ENCODE results near the gene MAML3. TPM values are rescaled to one million over a fixed set of nuclear protein-coding genes. Genes with fewer than 3 reads are reported as not detected.

The MAML3 gene
- total RNA-seq, 1 experiment from 2014 or later: 20.8 TPM

- Histone ChIP-seq H4K20me1 (ENCODE audit: insufficient read depth, low read depth, low read length) (no peaks in the 10 kb centered on the region; the same call in 1 of the 2 replicates), H3K27ac (ENCODE audit: low read length) (no peak overlapping the region), H3K9me3 (ENCODE audit: low read length) (no peaks in the 10 kb centered on the region), H3K79me2 (ENCODE audit: low read length) (peaks cover 10% of the 10 kb centered on the region; the same call in 1 of the 2 replicates), H3K36me3 (ENCODE audit: insufficient read depth, low read length) (no peaks in the 10 kb centered on the region), H3K9ac (ENCODE audit: low read length) (no peak overlapping the region), H3K4me3 (ENCODE audit: low read length) (no peak overlapping the region), H3K27me3 (ENCODE audit: low read length) (no peaks in the 10 kb centered on the region), H2AFZ (ENCODE audit: low read length) (no peak overlapping the region), H3K4me2 (ENCODE audit: low read depth, low read length, poor library complexity, severe bottlenecking) (no peak overlapping the region), H3K9me2 (replicated peaks; ENCODE audit: insufficient read depth, low read length) (no peaks in the 10 kb centered on the region), H3K4me1 (ENCODE audit: low read length) (peaks cover 33% of the 10 kb centered on the region)
- no peak for DNase-seq
These were observed 353.9 kb downstream of the MAML3 start for GRCh38 chr4:139800082-139800481.

- H3K27ac ChIP-seq (ENCODE audit: low read length): peak overlapping the region; percentile 13; the same call in 1 of the 2 replicates
- H3K4me1 ChIP-seq (ENCODE audit: low read length): peaks cover 33% of the 10 kb centered on the region
- no peak for DNase-seq
- H3K9me3 ChIP-seq (ENCODE audit: low read length): no peaks in the 10 kb centered on the region
- H3K4me3 ChIP-seq (ENCODE audit: low read length): no peak overlapping the region
- H3K36me3 ChIP-seq (ENCODE audit: insufficient read depth, low read length): no peaks in the 10 kb centered on the region
- no peak overlapping the region for H3K4me2 ChIP-seq (ENCODE audit: low read depth, low read length, poor library complexity, severe bottlenecking)
- H3K27me3 ChIP-seq (ENCODE audit: low read length): no peaks in the 10 kb centered on the region
- no peak overlapping the region for H2AFZ ChIP-seq (ENCODE audit: low read length)
- no peaks in the 10 kb centered on the region for H3K9me2 ChIP-seq (replicated peaks; ENCODE audit: insufficient read depth, low read length)
- peaks cover 10% of the 10 kb centered on the region for H3K79me2 ChIP-seq (ENCODE audit: low read length)
- no peaks in the 10 kb centered on the region; the same call in 1 of the 2 replicates for H4K20me1 ChIP-seq (ENCODE audit: insufficient read depth, low read depth, low read length)
- no peak overlapping the region for H3K9ac ChIP-seq (ENCODE audit: low read length)
These were observed 354.4 kb downstream of the MAML3 start for GRCh38 chr4:139799615-139800014.

- Histone ChIP-seq H3K79me2 (ENCODE audit: low read length) (peaks cover 14% of the 10 kb centered on the region), H2AFZ (ENCODE audit: low read length) (no peak overlapping the region), H3K36me3 (ENCODE audit: insufficient read depth, low read length) (no peaks in the 10 kb centered on the region), H3K9ac (ENCODE audit: low read length) (no peak overlapping the region), H3K4me2 (ENCODE audit: low read depth, low read length, poor library complexity, severe bottlenecking) (no peak overlapping the region), H3K27me3 (ENCODE audit: low read length) (no peaks in the 10 kb centered on the region), H3K9me3 (ENCODE audit: low read length) (no peaks in the 10 kb centered on the region), H3K4me3 (ENCODE audit: low read length) (no peak overlapping the region), H4K20me1 (ENCODE audit: insufficient read depth, low read depth, low read length) (no peaks in the 10 kb centered on the region; the same call in 1 of the 2 replicates), H3K9me2 (replicated peaks; ENCODE audit: insufficient read depth, low read length) (no peaks in the 10 kb centered on the region), H3K27ac (ENCODE audit: low read length) (no peak overlapping the region), H3K4me1 (ENCODE audit: low read length) (peaks cover 33% of the 10 kb centered on the region)
- DNase-seq: no peak
These were observed 355.5 kb downstream of the MAML3 start for GRCh38 chr4:139798456-139798855.

- no peak overlapping the region for H3K9ac ChIP-seq (ENCODE audit: low read length)
- no peaks in the 10 kb centered on the region for H3K27me3 ChIP-seq (ENCODE audit: low read length)
- no peaks in the 10 kb centered on the region for H3K9me2 ChIP-seq (replicated peaks; ENCODE audit: insufficient read depth, low read length)
- no peaks in the 10 kb centered on the region for H3K36me3 ChIP-seq (ENCODE audit: insufficient read depth, low read length)
- no peaks in the 10 kb centered on the region; the same call in 1 of the 2 replicates for H4K20me1 ChIP-seq (ENCODE audit: insufficient read depth, low read depth, low read length)
- no peak overlapping the region for H3K27ac ChIP-seq (ENCODE audit: low read length)
- H3K4me1 ChIP-seq (ENCODE audit: low read length): peaks cover 33% of the 10 kb centered on the region
- no peak overlapping the region for H2AFZ ChIP-seq (ENCODE audit: low read length)
- no peak overlapping the region for H3K4me2 ChIP-seq (ENCODE audit: low read depth, low read length, poor library complexity, severe bottlenecking)
- no peak overlapping the region for H3K4me3 ChIP-seq (ENCODE audit: low read length)
- H3K79me2 ChIP-seq (ENCODE audit: low read length): peaks cover 14% of the 10 kb centered on the region
- DNase-seq: no peak
- H3K9me3 ChIP-seq (ENCODE audit: low read length): no peaks in the 10 kb centered on the region
These were observed 356.7 kb downstream of the MAML3 start for GRCh38 chr4:139797287-139797686.

GRCh38 chr4:139795527-139796314, 358.3 kb downstream of the MAML3 start:
- Histone ChIP-seq H3K27ac (ENCODE audit: low read length) (no peak overlapping the region), H3K36me3 (ENCODE audit: insufficient read depth, low read length) (no peaks in the 10 kb centered on the region), H3K27me3 (ENCODE audit: low read length) (no peaks in the 10 kb centered on the region), H3K79me2 (ENCODE audit: low read length) (peaks cover 10% of the 10 kb centered on the region), H3K9ac (ENCODE audit: low read length) (no peak overlapping the region), H3K4me2 (ENCODE audit: low read depth, low read length, poor library complexity, severe bottlenecking) (no peak overlapping the region), H2AFZ (ENCODE audit: low read length) (no peak overlapping the region), H3K9me2 (replicated peaks; ENCODE audit: insufficient read depth, low read length) (no peaks in the 10 kb centered on the region), H4K20me1 (ENCODE audit: insufficient read depth, low read depth, low read length) (no peaks in the 10 kb centered on the region), H3K4me3 (ENCODE audit: low read length) (no peak overlapping the region), H3K9me3 (ENCODE audit: low read length) (no peaks in the 10 kb centered on the region), H3K4me1 (ENCODE audit: low read length) (peaks cover 22% of the 10 kb centered on the region)
- DNase-seq: no peak

- H3K9me3 ChIP-seq (ENCODE audit: low read length): no peaks in the 10 kb centered on the region
These were observed 359.6 kb downstream of the MAML3 start for GRCh38 chr4:139794158-139794954.

GRCh38 chr4:139791681-139792080, 362.3 kb downstream of the MAML3 start:
- Histone ChIP-seq H3K4me2 (ENCODE audit: low read depth, low read length, poor library complexity, severe bottlenecking) (no peak overlapping the region), H3K4me1 (ENCODE audit: low read length) (peaks cover 11% of the 10 kb centered on the region), H3K4me3 (ENCODE audit: low read length) (no peak overlapping the region)

More at GRCh38 chr4:139794158-139794954, 359.6 kb downstream of the MAML3 start:
- Histone ChIP-seq H3K27ac (ENCODE audit: low read length) (no peak overlapping the region), H3K36me3 (ENCODE audit: insufficient read depth, low read length) (no peaks in the 10 kb centered on the region), H2AFZ (ENCODE audit: low read length) (no peak overlapping the region), H3K79me2 (ENCODE audit: low read length) (peaks cover 9% of the 10 kb centered on the region), H3K9ac (ENCODE audit: low read length) (no peak overlapping the region), H3K27me3 (ENCODE audit: low read length) (no peaks in the 10 kb centered on the region), H3K9me2 (replicated peaks; ENCODE audit: insufficient read depth, low read length) (no peaks in the 10 kb centered on the region), H4K20me1 (ENCODE audit: insufficient read depth, low read depth, low read length) (peaks cover 4% of the 10 kb centered on the region; the same call in 1 of the 2 replicates), H3K4me1 (ENCODE audit: low read length) (peaks cover 11% of the 10 kb centered on the region), H3K4me3 (ENCODE audit: low read length) (no peak overlapping the region), H3K4me2 (ENCODE audit: low read depth, low read length, poor library complexity, severe bottlenecking) (no peak overlapping the region)
- DNase-seq: no peak

GRCh38 chr4:139790291-139790690, 363.7 kb downstream of the MAML3 start:
- no peak overlapping the region for H2AFZ ChIP-seq (ENCODE audit: low read length)
- no peak for DNase-seq
- no peak overlapping the region for H3K4me2 ChIP-seq (ENCODE audit: low read depth, low read length, poor library complexity, severe bottlenecking)
- H3K9me3 ChIP-seq (ENCODE audit: low read length): no peaks in the 10 kb centered on the region
- H3K4me1 ChIP-seq (ENCODE audit: low read length): peaks cover 13% of the 10 kb centered on the region
- H4K20me1 ChIP-seq (ENCODE audit: insufficient read depth, low read depth, low read length): peaks cover 4% of the 10 kb centered on the region; the same call in 1 of the 2 replicates
- no peaks in the 10 kb centered on the region for H3K9me2 ChIP-seq (replicated peaks; ENCODE audit: insufficient read depth, low read length)
- no peak overlapping the region for H3K9ac ChIP-seq (ENCODE audit: low read length)
- H3K36me3 ChIP-seq (ENCODE audit: insufficient read depth, low read length): no peaks in the 10 kb centered on the region
- no peak overlapping the region for H3K27ac ChIP-seq (ENCODE audit: low read length)
- H3K27me3 ChIP-seq (ENCODE audit: low read length): no peaks in the 10 kb centered on the region
- no peak overlapping the region for H3K4me3 ChIP-seq (ENCODE audit: low read length)
- peaks cover 14% of the 10 kb centered on the region for H3K79me2 ChIP-seq (ENCODE audit: low read length)

More at GRCh38 chr4:139791681-139792080, 362.3 kb downstream of the MAML3 start:
- Histone ChIP-seq H4K20me1 (ENCODE audit: insufficient read depth, low read depth, low read length) (peaks cover 4% of the 10 kb centered on the region; the same call in 1 of the 2 replicates), H3K9me3 (ENCODE audit: low read length) (no peaks in the 10 kb centered on the region), H2AFZ (ENCODE audit: low read length) (no peak overlapping the region), H3K36me3 (ENCODE audit: insufficient read depth, low read length) (no peaks in the 10 kb centered on the region), H3K9me2 (replicated peaks; ENCODE audit: insufficient read depth, low read length) (no peaks in the 10 kb centered on the region), H3K27ac (ENCODE audit: low read length) (no peak overlapping the region), H3K79me2 (ENCODE audit: low read length) (peaks cover 11% of the 10 kb centered on the region), H3K27me3 (ENCODE audit: low read length) (no peaks in the 10 kb centered on the region), H3K9ac (ENCODE audit: low read length) (no peak overlapping the region)
- DNase-seq: no peak

Measured in Karpas-422 (cell line).